Panc1 (cell line): ENCODE results near the gene DOCK3. TPM values are rescaled to one million over a fixed set of nuclear protein-coding genes. Genes with fewer than 3 reads are reported as not detected.
A peak's percentile ranks its signal among the peaks of the same experiment; 100 is the strongest.
"Not testable (repeated sequence)": the region's sequence is repeated elsewhere in the genome, so short reads cannot be mapped to it uniquely, and the experiment has no call there.

Experiments used
- ATAC-seq: fragments of 200-7000 bp; cut with Tn5 transposase; 2 replicates; pipeline ENCODE4 v1.9.1; 2020; ENCODE audit warnings: mild to moderate bottlenecking, moderate library complexity
- BruUV-seq: library from RNA; stranded (reverse); fragments of 400-500 nt; replicated peaks from 2 replicates; lab custom pipeline; 2021; lab: Mats Ljungman, UMichigan
- CTCF ChIA-PET: fragments of 300-600 bp; sonication (Branson Sonifier 250); formaldehyde crosslinking; loops from one replicate; lab custom pipeline; 2022; ENCODE audit warnings: antibody characterized with exemption; lab: Charles Lee
- POLR2A ChIA-PET: fragments of 300-600 bp; sonication (Branson Sonifier 250); formaldehyde crosslinking; loops from one replicate; lab custom pipeline; 2022; ENCODE audit warnings: antibody characterized with exemption; lab: Charles Lee
- DNase-seq: peaks from one replicate; pipeline ENCODE4 v3.0.0-alpha.2; 2010; ENCODE audit warnings: low read depth, low spot score
- H3K27ac ChIP-seq: 2 replicates; pipeline ENCODE4 v1.5.1; 2011; ENCODE audit warnings: mild to moderate bottlenecking, low read length, inconsistent platforms
- H3K27me3 ChIP-seq: fragments of 200-500 bp; sonication (Bioruptor generic); 2 replicates; pipeline ENCODE4 v1.6.0; 2014; ENCODE audit warnings: low read length, inconsistent platforms; ENCODE audit not compliant: control insufficient read depth, insufficient read depth
- H3K36me3 ChIP-seq: fragments of 200-500 bp; sonication (Bioruptor generic); 2 replicates; pipeline ENCODE4 v1.5.1; 2014; ENCODE audit warnings: inconsistent platforms, mild to moderate bottlenecking, low read length, moderate library complexity; ENCODE audit not compliant: control insufficient read depth, insufficient read depth
- H3K4me1 ChIP-seq: 2 replicates; pipeline ENCODE4 v1.5.1; 2011; ENCODE audit warnings: inconsistent platforms, mild to moderate bottlenecking, low read length, moderate library complexity; ENCODE audit not compliant: control insufficient read depth, insufficient read depth
- H3K4me3 ChIP-seq, 2 experiments: 2 replicates each; pipeline ENCODE4 v1.5.1; 2011 to 2012; ENCODE audit warnings: low read depth in 2 of 2, low read length in 2 of 2, mild to moderate bottlenecking in 2 of 2, inconsistent platforms in 1 of 2, moderate library complexity in 1 of 2
- H3K9me3 ChIP-seq: fragments of 200-500 bp; sonication (Bioruptor generic); 2 replicates; pipeline ENCODE4 v1.5.1; 2014; ENCODE audit warnings: low read depth, mild to moderate bottlenecking, inconsistent platforms, low read length, moderate library complexity; ENCODE audit not compliant: control insufficient read depth, insufficient read depth
- POLR2AphosphoS5 ChIP-seq: IDR thresholded peaks from 2 replicates; pipeline ENCODE4 v1.6.1; 2012; ENCODE audit warnings: mild to moderate bottlenecking, low read depth, low read length, moderate library complexity
- SIN3A ChIP-seq: IDR thresholded peaks from 2 replicates; pipeline ENCODE4 v1.6.1; 2012; ENCODE audit warnings: low read depth, mild to moderate bottlenecking, low read length, moderate library complexity, borderline replicate concordance; ENCODE audit not compliant: insufficient read depth
- TCF7L2 ChIP-seq: IDR thresholded peaks from 2 replicates; pipeline ENCODE4 v1.6.1; 2011; ENCODE audit warnings: mild to moderate bottlenecking, low read depth, low read length, inconsistent platforms
- in situ Hi-C: cut with HindIII; loops from 2 replicates; pipeline ENCODE4 v1.10.0; 2016; ENCODE audit warnings: low sequenced_read_pairs, low pct_unique_long_range_greater_than_20kb
- intact Hi-C: fragments of 100-400 bp; cut with micrococcal nuclease; formaldehyde crosslinking; loops from one replicate; pipeline ENCODE4 v1.10.0; 2022; ENCODE audit not compliant: unreplicated experiment
- total RNA-seq: library from RNA; stranded (reverse); gene quantifications from one replicate; pipeline ENCODE4 v1.2.1, GENCODE V29; 2021; ENCODE audit not compliant: unreplicated experiment
- TF ChIP-seq, protein P1 (sequence below): fragments of 450-650 bp; IDR thresholded peaks from 2 replicates; pipeline ENCODE4 v1.5.1; 2017; ENCODE audit warnings: mild to moderate bottlenecking
- TF ChIP-seq, protein P2 (sequence below), 2 experiments: IDR thresholded peaks; 2 replicates each; pipeline ENCODE4 v1.6.1; 2011 to 2012; ENCODE audit warnings: low read depth in 2 of 2, control low read depth in 1 of 2, low read length in 1 of 2, mild to moderate bottlenecking in 1 of 2, moderate library complexity in 1 of 2; ENCODE audit not compliant: insufficient read depth in 1 of 2

Gene DOCK3
- total RNA-seq, 1 experiment from 2014 or later, result 0.21 TPM

DNA sequence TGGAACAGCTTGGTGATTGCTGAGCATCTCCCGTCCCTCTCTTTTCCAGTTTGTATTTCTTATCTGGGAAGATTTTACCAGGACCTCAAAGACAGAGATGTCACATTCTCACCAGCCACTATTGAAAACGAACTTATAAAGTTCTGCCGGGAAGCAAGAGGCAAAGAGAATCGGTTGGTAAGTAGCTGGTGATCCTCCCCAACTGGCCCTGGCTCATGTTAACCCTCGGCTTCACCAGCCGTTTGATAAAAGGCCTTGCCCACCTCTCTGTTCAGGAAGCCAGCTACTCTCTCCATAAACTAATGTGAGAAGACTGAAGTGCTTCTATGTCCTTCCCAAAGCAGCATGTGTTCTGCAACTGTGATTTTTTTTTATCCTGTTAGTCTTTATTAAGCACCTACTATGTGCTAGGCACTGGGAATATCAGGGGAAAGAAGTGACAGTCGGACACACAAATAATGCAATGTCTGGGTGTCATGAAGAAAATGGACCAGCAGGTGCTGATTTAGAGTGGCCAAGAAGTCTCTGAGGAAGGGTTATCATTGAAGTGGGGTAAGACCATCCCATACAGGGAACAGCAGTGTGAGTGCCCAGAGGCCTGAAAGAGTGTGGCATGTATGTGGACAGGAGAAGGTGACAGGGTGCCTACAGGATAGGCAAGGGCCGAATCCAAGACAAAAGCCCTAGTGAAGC is 711.6 kb downstream of the DOCK3 start:
- H3K27me3 ChIP-seq, result no peaks in the 10 kb centered on the region

DNA sequence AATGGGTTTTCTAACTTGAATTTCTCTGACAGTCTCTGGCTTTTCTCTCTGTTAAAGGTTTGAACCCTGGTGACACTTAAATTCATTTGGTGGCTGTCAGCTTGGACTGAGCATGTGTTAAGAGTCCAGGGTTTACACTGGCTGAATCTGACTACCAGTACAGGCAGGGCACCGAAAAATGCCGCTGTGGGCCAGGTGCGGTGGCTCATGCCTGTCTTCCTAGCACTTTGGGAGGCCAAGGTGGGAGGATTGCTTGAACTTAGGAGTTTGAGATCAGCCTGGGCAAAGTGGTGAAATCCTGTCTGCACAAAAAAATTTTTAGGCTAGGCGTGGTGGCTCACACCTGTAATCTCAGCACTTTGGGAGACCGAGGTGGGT is 712.1 kb downstream of the DOCK3 start:
- in situ Hi-C loops, result no loop called here
- ChIA-PET CTCF (no interaction called here), POLR2A (no interaction called here)
- Histone ChIP-seq H3K27me3 (no peaks in the 10 kb centered on the region), H3K4me3 (peak overlapping the region; percentile 87 to 89), H3K9me3 (no peaks in the 10 kb centered on the region), H3K4me1 (peaks cover 29% of the 10 kb centered on the region), H3K27ac (peak overlapping the region; percentile 89), H3K36me3 (peaks cover 4% of the 10 kb centered on the region)
- no peak for DNase-seq
- TF ChIP-seq TCF7L2 (no peak), POLR2AphosphoS5 (no peak), SIN3A (no peak)
- TF ChIP-seq, protein P1, sequence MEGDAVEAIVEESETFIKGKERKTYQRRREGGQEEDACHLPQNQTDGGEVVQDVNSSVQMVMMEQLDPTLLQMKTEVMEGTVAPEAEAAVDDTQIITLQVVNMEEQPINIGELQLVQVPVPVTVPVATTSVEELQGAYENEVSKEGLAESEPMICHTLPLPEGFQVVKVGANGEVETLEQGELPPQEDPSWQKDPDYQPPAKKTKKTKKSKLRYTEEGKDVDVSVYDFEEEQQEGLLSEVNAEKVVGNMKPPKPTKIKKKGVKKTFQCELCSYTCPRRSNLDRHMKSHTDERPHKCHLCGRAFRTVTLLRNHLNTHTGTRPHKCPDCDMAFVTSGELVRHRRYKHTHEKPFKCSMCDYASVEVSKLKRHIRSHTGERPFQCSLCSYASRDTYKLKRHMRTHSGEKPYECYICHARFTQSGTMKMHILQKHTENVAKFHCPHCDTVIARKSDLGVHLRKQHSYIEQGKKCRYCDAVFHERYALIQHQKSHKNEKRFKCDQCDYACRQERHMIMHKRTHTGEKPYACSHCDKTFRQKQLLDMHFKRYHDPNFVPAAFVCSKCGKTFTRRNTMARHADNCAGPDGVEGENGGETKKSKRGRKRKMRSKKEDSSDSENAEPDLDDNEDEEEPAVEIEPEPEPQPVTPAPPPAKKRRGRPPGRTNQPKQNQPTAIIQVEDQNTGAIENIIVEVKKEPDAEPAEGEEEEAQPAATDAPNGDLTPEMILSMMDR, result no peak
- TF ChIP-seq, protein P2, sequence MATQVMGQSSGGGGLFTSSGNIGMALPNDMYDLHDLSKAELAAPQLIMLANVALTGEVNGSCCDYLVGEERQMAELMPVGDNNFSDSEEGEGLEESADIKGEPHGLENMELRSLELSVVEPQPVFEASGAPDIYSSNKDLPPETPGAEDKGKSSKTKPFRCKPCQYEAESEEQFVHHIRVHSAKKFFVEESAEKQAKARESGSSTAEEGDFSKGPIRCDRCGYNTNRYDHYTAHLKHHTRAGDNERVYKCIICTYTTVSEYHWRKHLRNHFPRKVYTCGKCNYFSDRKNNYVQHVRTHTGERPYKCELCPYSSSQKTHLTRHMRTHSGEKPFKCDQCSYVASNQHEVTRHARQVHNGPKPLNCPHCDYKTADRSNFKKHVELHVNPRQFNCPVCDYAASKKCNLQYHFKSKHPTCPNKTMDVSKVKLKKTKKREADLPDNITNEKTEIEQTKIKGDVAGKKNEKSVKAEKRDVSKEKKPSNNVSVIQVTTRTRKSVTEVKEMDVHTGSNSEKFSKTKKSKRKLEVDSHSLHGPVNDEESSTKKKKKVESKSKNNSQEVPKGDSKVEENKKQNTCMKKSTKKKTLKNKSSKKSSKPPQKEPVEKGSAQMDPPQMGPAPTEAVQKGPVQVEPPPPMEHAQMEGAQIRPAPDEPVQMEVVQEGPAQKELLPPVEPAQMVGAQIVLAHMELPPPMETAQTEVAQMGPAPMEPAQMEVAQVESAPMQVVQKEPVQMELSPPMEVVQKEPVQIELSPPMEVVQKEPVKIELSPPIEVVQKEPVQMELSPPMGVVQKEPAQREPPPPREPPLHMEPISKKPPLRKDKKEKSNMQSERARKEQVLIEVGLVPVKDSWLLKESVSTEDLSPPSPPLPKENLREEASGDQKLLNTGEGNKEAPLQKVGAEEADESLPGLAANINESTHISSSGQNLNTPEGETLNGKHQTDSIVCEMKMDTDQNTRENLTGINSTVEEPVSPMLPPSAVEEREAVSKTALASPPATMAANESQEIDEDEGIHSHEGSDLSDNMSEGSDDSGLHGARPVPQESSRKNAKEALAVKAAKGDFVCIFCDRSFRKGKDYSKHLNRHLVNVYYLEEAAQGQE (IDR thresholded peaks at IDR 0.05; ENCODE audit: insufficient read depth in 1 of 2, low read depth in 2 of 2, low read length in 1 of 2), result no peak
- intact Hi-C loops, result no loop called here
- ATAC-seq, result no peak
- BruUV-seq, result no TSS peak

More for the DNA sequence above, 711.6 kb downstream of the DOCK3 start:
- H3K36me3 ChIP-seq, result peaks cover 4% of the 10 kb centered on the region
- TF ChIP-seq POLR2AphosphoS5, result no peak
- TF ChIP-seq SIN3A, result no peak
- no peak for TF ChIP-seq TCF7L2
- TF ChIP-seq, protein P2 (IDR thresholded peaks at IDR 0.05; ENCODE audit: insufficient read depth in 1 of 2, low read depth in 2 of 2, low read length in 1 of 2), result no peak
- TF ChIP-seq, protein P1, result no peak
- H3K4me1 ChIP-seq, result peaks cover 29% of the 10 kb centered on the region
- intact Hi-C loops, result no loop called here
- ChIA-PET CTCF (no interaction called here), POLR2A (no interaction called here)
- peak overlapping the region; percentile 89 for H3K27ac ChIP-seq
- ATAC-seq (no peak), DNase-seq (no peak)
- peak overlapping the region; percentile 87 to 89 for H3K4me3 ChIP-seq
- in situ Hi-C loops, result no loop called here
- TSS peak; percentile 82 for BruUV-seq
- no peaks in the 10 kb centered on the region for H3K9me3 ChIP-seq

DNA sequence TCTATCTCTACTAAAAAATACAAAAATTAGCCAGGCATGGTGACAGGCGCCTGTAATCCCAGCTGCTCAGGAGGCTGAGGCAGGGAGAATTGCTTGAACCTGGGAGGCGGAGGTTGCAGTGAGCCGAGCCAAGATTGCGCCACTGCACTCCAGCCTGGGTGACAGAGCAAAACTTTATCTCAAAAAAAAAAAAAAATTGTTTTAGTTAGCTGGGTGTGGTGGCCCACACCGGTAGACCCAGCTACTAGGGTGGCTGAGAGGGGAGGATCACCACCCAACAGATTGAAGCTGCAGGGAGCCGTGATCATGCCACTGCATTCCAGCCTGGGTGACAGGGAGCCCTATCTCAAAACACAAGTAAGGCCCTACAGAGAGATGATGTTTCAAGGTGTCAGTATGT is 712.6 kb downstream of the DOCK3 start:
- intact Hi-C loops, BruUV-seq, H3K27me3 ChIP-seq, ATAC-seq, H3K27ac ChIP-seq, H3K4me3 ChIP-seq, in situ Hi-C loops, POLR2A ChIA-PET, H3K9me3 ChIP-seq, H3K36me3 ChIP-seq, DNase-seq: not testable (repeated sequence)
- CTCF ChIA-PET, result interaction anchor here (0.7 kb wide), 1 partner anchor 53 kb away, joined by 6 read pairs; no protein-coding TSS in a partner anchor
- peaks cover 29% of the 10 kb centered on the region for H3K4me1 ChIP-seq
